NCI-H460 (cell line): ENCODE measurements around the gene DCAF8L2. TPM values are rescaled to one million over a fixed set of nuclear protein-coding genes. Genes with fewer than 3 reads are reported as not detected.
"Not testable (repeated sequence)": the region's sequence is repeated elsewhere in the genome, so short reads cannot be mapped to it uniquely, and the experiment has no call there.

Experiments
- DNase-seq: peaks from one replicate; pipeline ENCODE4 v3.0.0-alpha.2; 2016; ENCODE audit warnings: low read depth; ENCODE audit errors: extremely low read depth
- polyA plus RNA-seq: library from polyadenylated mRNA; depleted of rRNA; stranded (reverse); fragments of >200 nt; gene quantifications from 2 replicates; pipeline ENCODE4 v1.2.3, GENCODE V29; 2014; cell fraction: nucleus; rRNA removed
- total RNA-seq: library from RNA; depleted of rRNA; stranded (reverse); fragments of >200 nt; shearing (Covaris generic); gene quantifications from 2 replicates; pipeline ENCODE4 v1.2.3, GENCODE V29; 2014; rRNA removed

DCAF8L2 gene
- total RNA-seq, result not detected in 2 replicates
- not detected in 2 replicates for polyA plus RNA-seq

DNA sequence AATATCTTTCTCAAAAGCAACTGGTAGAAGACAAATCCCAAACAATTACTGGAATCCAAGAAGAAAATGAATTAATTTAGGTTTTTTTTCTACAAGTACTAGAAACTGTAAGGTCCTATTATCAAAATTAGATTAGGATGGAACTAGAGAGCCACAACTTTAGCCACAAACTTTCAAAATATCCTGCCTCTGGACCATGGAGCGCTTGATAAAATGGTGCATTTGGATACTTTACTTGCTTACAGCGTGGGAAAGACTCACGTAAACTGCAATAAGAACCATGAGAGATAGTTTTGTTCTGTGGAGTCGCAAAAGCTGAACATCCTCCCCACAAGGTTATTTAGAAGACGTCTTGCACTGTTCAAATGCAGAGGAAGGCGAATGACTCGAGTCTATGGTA is at the start of gene DCAF8L2:
DCAF8L2 (plus strand) TSS at position 301 of the 400 bp plus-strand sequence. CDS start 156,552 bp downstream, outside the sequence.
- DNase-seq, result no peak

DNA sequence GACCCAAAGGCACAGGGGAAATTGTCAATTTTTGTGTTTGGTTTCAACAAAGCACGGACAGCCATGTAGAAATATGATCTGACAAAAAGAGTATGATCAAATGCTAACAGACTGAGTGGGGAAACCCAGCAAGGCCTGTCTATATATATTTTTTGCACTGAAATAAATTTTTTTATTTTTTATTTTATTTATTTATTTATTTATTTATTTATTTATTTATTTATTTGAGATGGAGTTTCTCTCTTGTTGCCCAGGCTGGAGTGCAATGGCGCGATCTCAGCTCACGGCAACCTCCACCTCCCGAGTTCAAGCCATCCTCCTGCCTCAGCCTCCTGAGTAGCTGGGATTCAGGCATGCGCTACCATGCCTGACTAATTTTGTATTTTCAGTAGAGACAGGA is 49.0 kb upstream of the DCAF8L2 start:
- DNase-seq, result not testable (repeated sequence)

DNA sequence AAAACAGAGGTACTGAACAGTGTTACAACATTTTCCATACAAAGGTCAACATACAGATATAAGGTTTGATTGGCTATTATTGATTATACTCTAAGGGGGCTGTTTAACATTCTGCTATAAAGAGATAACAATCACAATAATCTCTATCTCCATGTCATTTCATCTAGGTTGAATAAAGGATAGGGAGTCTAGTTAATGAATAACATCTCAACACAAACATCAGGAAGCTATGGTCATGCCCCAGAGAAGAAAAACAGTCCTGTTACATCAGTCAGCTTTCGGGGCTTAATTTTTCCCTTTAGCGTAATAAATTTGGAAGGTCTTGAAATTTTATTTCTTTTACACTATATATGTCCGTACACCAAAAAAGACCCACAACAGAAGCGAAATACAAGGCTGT is 41.5 kb upstream of the DCAF8L2 start:
- DNase-seq, result no peak

DNA sequence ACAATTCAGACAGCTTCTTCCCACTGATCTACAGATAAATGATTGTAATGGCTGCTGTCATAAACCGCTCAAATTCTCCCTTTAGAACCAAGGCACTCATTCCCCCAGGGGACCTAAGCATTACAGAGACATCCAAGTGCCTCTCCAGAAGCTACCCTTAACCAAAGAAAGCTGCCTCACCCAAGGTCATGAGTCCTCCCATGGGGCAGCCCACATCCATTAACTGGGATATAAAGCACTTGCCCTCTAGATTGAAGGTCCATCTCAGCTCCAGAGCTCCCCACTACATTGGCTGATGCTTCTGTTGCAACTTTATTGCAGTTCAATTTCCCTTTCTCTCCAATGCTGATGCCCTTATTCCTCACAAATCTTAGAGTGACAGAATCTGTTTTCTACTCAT is 40.5 kb upstream of the DCAF8L2 start:
- no peak for DNase-seq

DNA sequence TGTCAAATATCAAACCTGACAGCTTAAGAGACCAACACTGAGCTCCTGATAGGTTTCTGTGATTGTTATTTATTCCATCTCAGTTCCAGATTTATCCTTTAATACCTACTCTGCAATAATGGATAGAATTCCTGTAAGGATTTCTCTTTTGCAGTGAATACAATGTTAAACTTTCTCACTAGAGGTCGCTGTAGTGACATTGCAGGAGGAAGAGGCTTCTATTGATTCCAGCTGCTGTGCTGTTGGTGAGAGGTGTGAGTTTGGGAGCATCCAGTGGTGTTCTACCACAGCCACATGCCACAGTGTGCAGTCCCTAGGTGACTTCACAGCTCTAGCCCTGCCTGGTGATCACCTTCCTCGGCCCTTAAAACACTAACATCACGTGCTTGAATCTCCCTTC is 34.6 kb upstream of the DCAF8L2 start:
- DNase-seq, result peak; percentile 1

DNA sequence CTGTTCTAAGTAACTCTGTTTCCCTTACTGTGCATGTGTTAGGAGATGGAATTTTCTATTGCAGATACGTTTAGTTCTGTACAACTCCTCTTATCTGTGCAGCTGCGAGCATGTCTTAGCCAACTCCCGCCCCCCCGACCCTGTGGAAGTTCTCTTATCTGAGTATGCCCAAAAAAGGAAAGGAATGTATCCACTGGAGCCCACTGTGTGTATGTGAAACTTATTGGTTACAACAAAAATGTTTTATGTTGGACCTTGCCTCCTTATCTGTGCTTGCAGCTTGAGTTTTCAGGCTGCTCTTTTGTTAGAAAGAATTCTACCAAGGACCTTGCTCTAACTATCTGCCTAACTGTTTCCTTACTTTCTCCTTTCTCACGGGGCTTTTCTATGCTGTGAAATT is 24.2 kb upstream of the DCAF8L2 start:
- DNase-seq, result no peak

DNA sequence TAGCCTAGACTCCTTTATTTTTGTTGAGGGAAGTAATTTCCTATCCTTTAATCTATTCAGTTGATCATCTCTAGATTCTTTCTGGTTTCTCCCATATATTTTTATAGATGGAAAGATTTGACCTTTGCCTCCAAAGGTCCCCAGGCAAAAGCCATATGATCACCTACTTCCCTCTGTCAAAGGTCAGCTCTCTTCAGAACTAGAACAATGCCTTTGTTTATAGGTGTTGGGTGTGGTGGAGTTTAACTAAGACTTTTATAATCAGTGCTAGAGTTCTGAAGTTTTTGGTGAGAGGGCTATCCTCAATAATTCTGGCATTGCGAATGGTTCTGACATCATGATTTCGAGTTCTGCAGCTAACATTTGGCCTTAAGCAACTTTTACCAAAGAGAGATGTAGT is 19.0 kb upstream of the DCAF8L2 start:
- no peak for DNase-seq

DNA sequence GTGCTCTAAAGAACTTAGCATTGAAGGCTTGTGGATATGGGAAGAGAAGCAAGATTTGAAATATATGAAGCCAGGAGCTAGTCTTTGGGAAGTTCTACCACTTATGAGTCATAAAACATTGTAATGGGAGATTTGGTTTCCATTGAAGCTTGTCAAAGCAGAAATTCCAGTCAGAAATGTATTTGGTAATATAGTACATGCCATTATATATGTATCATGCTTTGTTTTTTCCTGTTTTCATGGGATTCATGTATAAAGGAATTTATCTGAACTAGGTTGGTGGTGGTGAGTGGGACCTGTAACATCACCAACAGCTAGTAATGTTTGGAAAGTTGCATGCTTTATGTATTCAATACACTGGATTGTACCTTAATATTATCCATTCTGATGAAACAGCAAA is 14.6 kb upstream of the DCAF8L2 start:
- DNase-seq, result no peak

DNA sequence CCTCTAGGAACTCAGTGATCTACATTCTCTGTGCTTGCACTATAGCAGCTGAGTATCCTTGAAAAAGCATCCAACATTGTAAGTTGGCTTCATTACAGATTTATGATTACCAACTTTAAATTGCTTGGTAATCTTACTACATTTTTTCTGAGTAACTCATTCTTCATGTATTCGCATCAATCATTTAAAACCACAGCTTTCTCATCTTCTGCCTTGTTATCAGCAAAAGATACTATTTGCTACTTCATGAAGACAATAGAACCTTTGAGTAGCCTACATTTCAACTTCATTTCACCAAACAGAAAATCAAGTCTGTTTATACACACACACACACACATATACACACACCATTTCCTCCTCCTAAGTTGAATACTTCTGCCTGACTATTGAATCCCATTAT is 6.2 kb upstream of the DCAF8L2 start:
- no peak for DNase-seq

DNA sequence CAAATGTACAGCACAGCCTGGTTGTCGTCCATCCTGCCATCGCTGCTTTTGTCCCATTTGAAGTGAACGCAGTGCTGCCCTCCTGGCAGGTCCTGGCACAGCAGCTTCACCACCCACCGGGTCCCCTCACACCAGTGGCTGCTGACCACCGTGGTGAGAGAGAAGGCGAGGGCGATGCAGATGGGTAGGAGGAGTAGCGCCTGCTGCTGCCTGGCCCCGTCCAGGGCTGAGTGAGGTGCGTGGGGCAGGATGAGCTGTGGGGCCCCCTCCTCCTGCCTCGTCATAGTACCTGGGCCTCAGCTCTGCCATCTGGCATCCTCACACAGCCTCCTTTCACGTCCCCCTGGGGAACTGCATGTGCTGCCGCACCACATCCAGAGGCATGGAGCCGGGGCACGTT is 1.8 kb downstream of the DCAF8L2 start:
- DNase-seq, result no peak

DNA sequence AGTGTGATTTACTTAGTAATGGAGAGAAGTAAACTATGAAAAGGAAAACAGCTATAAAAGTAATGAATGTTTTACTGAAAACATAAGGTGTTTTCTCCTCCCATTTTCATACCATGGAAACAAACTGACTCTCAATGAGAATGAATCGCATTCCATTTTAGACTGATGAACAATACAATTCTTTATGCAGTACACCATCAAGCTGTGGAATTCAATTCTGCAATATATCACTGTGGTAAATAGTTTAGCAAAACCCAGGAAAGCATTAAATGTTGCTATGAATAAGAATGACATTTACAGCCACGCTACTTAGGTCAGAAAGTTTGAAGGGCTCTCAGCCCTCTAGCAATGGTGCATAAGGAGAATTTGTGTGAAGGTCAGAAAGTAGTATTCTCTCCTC is 7.4 kb downstream of the DCAF8L2 start:
- DNase-seq, result no peak

DNA sequence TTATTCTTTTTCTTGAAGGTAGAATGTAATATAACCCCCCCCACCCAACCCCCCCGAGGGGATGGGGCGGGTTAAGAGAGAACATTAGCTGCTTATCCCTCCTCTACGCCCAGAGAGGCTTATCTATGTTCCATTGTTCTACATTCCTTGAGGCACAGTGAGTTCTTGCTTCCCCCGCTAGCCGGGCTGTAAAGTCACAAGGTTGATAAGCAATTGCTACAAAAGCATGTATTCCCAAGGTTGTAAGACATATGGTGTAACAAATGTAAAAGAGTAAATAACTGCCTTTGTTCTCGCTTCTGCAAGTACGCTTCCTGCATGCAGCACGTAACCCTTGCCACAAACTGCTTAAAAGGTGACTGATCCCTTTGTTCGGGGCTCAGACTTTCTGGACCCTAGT is 8.2 kb downstream of the DCAF8L2 start:
- no peak for DNase-seq

DNA sequence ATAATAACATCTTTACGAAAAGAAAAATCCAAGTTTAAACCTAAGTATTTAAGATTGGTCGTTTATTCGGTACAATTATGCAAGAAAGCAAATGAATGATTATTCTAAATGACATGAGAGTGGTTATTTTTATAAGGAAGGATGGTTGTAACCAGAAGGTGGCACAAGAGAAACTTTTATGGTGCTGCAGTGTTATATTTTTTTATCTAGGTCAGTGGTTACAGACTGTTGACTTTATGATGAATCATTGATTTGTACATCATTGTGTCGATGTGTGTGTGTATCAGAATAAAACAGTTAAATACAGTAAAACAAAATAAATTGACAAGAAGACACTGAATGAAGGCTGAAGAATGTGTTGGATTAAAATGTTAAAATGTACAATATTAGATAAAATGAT is 9.8 kb downstream of the DCAF8L2 start:
- DNase-seq, result peak; percentile 16

DNA sequence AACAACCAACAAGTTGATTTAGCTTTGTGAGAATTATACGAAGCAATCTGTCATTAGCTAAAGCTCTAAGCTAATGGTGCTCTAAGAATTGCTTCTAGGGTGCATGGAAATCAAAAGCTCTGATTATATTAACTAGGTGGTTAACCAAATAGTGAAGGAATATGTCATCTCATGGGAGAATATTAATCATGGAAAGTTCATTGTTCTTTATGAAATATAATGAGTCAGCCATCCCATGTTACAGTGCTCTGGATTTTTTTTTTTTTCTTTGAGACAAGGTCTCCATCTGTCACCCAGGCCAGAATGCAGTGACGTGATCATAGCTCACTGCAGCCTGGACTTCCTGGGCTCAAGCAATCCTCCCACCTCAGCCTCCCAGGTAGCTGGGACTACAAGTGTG is 10.5 kb downstream of the DCAF8L2 start:
- no peak for DNase-seq

DNA sequence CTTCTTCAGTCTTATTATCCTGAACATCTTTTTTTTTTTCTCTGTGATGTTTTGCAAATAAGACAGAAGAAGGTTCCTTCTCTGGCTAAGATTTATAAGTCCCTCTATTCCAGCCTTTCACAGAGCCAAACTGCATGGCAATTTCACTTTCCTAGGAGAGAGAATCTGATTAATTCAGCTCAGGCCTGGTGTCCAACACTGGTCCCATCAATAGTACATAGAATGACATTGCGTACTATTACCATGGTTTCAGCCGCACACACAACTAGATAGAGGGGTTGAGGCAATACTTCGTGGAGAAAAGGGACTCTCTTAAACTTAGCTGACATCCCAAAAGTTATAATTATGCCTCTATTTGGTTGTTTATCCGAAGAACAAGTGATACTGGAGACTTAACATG is 18.5 kb downstream of the DCAF8L2 start:
- DNase-seq, result no peak

DNA sequence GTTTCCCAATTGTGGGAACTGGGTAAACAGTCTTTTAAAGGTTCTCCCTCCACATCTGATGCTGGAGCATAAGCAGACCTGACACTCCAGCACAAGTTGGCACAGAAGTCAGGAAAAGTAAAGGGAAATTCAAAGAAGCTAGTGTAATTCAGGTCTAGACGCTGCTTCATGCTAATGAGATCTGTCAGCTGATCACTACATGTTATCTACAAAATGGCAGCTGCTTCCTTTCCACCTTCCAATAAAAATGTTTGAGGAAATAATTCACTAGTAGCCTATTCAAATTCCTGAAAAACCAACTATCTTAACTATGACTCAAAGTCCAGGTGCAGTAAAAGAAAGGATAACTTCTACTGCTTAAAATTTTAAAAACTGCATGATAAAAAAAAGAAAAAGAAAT is 29.3 kb downstream of the DCAF8L2 start:
- DNase-seq, result no peak

DNA sequence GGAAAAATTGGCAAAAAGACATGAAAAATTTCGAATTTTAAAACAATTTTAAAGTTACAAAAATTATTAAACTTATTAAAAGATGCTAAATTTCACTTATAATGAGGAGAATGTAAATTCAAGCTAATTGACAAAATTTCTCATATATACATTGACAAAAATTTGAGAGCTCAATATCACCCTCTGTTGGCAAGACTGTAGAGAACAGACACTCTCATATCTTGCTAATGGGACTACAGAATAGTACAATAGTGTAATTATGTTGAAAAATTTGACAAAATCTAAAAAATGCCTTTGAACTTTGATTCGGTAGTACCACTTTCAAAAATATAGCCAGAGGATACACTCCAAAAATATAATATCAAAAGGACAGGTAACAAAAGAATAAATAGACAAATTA is 29.8 kb downstream of the DCAF8L2 start:
- peak; percentile 16 for DNase-seq

DNA sequence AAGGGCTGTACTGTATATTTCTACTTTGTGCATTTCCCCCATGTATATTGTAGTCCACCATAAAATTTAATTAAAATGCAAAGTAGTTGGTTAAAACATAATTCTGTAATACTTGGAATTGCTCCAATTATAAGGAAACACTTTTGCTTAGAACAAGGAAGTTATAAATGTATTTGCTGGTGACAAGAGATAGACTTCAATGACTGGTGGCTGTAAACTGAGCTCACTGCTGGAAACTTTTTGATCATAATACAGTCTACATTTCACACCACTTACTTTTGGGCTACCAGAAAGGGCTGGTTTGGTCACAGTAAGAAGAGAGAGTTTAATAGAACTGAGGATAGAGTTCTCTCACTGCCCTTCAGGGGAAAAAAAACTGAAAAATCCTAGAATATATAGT is 32.7 kb downstream of the DCAF8L2 start:
- DNase-seq, result no peak

DNA sequence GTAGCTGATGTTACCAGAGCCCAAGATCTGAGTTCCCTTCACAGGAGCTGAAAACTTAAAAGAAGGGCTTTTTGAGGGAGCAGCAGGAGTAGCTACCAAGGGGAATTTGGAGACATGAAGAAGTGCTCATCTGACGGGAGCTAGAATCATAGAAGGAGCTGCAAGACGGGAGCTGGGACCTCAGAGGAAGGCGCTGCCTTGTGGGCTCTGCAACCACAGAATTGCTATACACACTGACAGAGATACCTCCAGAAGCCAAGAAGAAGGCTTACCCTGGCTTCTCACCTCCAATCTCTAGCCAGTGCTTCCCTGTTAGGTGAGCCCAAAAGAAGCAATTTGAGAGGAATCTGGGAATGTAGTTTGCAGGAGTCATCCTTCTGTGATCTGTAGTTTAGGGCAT is 35.9 kb downstream of the DCAF8L2 start:
- no peak for DNase-seq

DNA sequence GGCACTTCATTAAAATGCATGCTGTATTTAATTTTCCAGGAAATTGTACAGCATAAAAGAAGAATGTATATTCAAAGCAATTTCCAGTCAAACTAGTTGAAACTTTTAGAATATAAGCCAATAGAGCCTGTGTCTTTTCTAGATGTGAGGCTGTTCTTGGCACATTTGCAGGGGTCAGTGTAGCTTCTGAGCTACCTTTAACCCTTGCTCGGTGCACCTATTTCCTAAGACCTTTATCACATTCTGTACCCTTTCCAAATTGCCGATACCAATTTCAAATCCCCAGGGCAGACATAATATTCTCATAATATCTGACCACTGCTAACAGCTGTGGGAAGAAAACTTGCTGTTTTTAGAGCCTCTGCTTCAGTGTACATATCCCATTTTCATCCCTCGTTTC is 43.2 kb downstream of the DCAF8L2 start:
- no peak for DNase-seq

DNA sequence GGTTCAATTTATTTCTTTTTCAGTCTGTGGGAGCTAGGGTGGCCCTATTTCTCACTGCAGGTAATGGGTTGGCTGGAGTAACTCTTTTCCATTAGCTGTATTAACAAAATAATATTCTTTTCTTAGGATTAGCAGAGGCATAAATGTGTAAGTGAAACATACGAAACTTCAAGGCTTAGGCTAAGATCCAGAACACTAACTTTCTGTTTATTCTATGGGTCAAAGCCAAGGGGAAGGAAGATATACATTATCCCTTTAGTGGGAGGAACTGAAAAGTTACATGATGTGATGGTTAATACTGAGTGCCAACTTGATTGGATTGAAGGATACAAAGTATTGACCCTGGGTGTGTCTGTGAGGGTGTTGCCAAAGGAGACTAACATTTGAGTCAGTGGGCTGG is 66.4 kb downstream of the DCAF8L2 start:
- no peak for DNase-seq

DNA sequence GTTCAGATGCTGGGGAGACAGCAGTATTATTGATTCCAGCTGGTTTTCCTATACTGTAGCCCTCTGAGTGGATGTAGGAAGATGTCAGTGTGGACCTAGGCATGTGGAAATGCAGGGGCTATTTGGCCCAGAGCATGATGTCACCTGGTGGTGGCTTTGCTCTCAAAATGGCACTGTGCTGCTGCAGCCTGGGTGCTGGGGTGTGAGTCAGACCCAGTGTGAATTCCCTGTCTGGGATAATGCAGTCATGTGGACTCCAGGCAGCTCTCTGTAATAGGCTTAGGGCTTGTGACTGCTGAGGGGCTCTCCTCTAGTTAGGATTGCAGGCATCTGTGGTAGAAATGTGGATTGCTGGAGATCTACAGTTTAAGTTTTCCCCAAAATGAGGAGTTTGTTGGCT is 70.7 kb downstream of the DCAF8L2 start:
- no peak for DNase-seq

DNA sequence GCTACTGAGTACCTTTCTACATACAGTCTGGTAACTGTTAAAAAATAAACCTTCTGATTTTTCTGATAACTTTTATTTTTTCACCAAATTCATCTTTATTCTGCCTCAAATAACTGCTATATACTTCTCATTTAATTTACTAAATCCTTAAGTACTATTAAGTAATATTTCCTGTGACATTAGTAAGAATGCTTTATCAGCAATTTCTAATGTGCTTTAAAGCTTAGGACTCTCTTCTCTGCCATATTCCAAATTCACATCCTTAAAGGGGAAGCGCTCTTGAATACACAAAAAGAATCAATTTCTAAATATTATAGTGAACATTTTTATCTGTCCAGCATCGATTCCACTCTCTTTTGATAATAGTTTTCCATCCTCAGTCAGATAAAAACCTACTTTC is 81.1 kb downstream of the DCAF8L2 start:
- DNase-seq, result no peak

DNA sequence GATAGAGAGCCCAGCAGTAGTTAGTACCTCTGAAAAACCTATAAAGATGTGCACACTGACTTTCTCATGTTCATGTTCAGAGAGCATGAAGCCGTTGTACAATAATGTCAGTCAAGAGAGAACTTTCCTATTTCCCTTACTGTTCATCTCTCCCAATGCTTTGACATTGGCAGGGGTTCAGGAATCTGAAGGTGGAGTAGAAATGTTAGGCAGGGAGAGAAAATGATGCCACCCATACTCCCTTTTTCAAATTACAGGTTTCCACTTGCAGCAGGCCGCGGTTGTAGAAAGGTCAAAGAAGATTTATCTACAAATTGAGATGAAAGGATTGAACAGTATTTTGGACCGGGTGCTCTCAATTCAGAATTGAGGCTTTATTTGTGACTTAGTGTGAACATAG is 84.3 kb downstream of the DCAF8L2 start:
- DNase-seq, result no peak
